ENCODE results near the gene MYO3B. TPM values are rescaled to one million over a fixed set of nuclear protein-coding genes. Genes with fewer than 3 reads are reported as not detected.

MYO3B gene
- total RNA-seq, 1 experiment from 2014 or later, result 0.52 TPM

GRCh38 chr2:170484552-170484951 lies 306.6 kb downstream of the MYO3B start:
- Histone ChIP-seq H3K4me3 (ENCODE audit: low read depth, low read length, poor library complexity, severe bottlenecking) (no peak overlapping the region), H3K36me3 (ENCODE audit: insufficient read depth, low read length, poor library complexity, severe bottlenecking) (no peaks in the 10 kb centered on the region), H3K27me3 (replicated peaks; ENCODE audit: insufficient read depth, low read depth, low read length, poor library complexity) (no peaks in the 10 kb centered on the region), H3K27ac (ENCODE audit: low read depth, low read length, poor library complexity, severe bottlenecking) (no peak overlapping the region), H3K9me3 (ENCODE audit: low read depth, low read length, poor library complexity, severe bottlenecking) (no peaks in the 10 kb centered on the region), H3K4me1 (ENCODE audit: insufficient read depth, low read length, poor library complexity, severe bottlenecking) (no peaks in the 10 kb centered on the region)
- POLR2A ChIA-PET (ENCODE audit: low non-redundant PET), result no interaction called here
- TF ChIP-seq, protein P1, sequence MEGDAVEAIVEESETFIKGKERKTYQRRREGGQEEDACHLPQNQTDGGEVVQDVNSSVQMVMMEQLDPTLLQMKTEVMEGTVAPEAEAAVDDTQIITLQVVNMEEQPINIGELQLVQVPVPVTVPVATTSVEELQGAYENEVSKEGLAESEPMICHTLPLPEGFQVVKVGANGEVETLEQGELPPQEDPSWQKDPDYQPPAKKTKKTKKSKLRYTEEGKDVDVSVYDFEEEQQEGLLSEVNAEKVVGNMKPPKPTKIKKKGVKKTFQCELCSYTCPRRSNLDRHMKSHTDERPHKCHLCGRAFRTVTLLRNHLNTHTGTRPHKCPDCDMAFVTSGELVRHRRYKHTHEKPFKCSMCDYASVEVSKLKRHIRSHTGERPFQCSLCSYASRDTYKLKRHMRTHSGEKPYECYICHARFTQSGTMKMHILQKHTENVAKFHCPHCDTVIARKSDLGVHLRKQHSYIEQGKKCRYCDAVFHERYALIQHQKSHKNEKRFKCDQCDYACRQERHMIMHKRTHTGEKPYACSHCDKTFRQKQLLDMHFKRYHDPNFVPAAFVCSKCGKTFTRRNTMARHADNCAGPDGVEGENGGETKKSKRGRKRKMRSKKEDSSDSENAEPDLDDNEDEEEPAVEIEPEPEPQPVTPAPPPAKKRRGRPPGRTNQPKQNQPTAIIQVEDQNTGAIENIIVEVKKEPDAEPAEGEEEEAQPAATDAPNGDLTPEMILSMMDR (conservative IDR thresholded peaks at IDR 0.05; ENCODE audit: low read depth, low read length), result no peak
- no peak for TF ChIP-seq EZH2 (IDR thresholded peaks at IDR 0.05; ENCODE audit: borderline replicate concordance, low read depth, low read length, poor library complexity, severe bottlenecking)
- no TSS peak for BruUV-seq (replicated peaks)
- CTCF ChIA-PET, result no interaction called here
- no peak for DNase-seq (ENCODE audit: low spot score)
- intact Hi-C loops (cut with micrococcal nuclease; ENCODE audit: unreplicated experiment), result no loop called here

DNA sequence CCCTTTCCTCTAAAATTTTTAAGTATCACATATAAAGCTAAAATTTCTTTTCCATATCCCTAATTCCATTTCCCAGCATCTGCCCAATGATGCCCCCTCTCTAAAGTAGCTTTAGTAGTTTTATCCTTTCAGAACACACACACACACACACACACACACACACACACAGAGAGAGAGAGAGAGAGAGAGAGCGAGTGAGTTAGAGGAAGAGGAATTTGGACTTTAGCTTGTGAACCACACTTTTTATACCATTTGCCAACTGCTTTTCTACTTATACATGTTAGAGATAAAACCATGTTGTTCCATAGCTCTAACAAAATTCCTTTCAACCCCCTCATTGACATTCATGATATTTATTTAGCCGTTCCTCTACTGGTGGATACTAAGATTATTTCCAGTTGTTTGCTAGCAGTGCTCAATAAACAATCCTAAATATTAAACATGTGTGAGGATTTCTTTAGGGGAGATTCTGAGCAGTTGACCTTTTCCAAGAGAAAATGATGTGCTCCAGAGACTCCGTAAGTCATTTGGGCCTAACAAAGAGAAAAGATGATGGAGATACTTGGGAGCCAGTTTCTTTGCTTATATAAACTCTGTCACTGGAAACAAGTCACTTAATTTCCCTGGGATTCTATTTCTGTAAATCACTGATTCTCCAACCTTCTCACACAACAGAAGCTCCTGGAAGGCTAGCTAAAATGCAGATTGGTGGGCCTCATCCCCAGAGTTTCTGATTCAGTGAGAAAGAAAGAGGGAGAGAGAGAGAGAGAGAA lies 307.5 kb downstream of the MYO3B start:
- DNase-seq (ENCODE audit: low spot score), result no peak
- ChIA-PET CTCF (interaction anchor here (0.7 kb wide), 1 partner anchor 58 kb away, joined by 10 read pairs; no protein-coding TSS in a partner anchor), POLR2A (ENCODE audit: low non-redundant PET) (no interaction called here)
- no peaks in the 10 kb centered on the region for H3K9me3 ChIP-seq (ENCODE audit: low read depth, low read length, poor library complexity, severe bottlenecking)
- H3K4me1 ChIP-seq (ENCODE audit: insufficient read depth, low read length, poor library complexity, severe bottlenecking), result no peaks in the 10 kb centered on the region
- H3K36me3 ChIP-seq (ENCODE audit: insufficient read depth, low read length, poor library complexity, severe bottlenecking), result no peaks in the 10 kb centered on the region
- H3K27ac ChIP-seq (ENCODE audit: low read depth, low read length, poor library complexity, severe bottlenecking), result no peak overlapping the region
- TF ChIP-seq, protein P1 (conservative IDR thresholded peaks at IDR 0.05; ENCODE audit: low read depth, low read length), result no peak
- no peak for TF ChIP-seq EZH2 (IDR thresholded peaks at IDR 0.05; ENCODE audit: borderline replicate concordance, low read depth, low read length, poor library complexity, severe bottlenecking)
- no TSS peak for BruUV-seq (replicated peaks)
- H3K4me3 ChIP-seq (ENCODE audit: low read depth, low read length, poor library complexity, severe bottlenecking), result no peak overlapping the region
- intact Hi-C loops (cut with micrococcal nuclease; ENCODE audit: unreplicated experiment), result no loop called here
- no peaks in the 10 kb centered on the region for H3K27me3 ChIP-seq (replicated peaks; ENCODE audit: insufficient read depth, low read depth, low read length, poor library complexity)

DNA sequence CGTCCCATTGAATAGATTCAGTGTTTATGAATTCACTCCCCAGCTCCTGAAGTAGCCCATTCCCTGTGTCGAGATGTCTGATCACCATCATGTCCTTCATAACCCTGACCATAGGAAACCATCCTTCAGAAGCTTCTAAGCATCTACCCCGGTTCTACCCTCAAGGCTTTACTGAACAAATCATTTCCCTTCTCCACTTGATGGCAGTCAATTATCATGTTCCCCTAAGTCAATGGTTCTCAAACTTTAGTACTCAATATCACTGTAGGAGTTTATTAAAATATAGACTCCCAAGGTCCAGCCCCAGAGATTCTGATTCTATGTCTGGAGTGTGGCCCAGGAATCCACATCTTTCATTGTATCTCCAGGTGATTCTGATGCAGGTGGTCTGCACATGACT lies 308.8 kb downstream of the MYO3B start:
- POLR2A ChIA-PET (ENCODE audit: low non-redundant PET), result no interaction called here
- H3K27ac ChIP-seq (ENCODE audit: low read depth, low read length, poor library complexity, severe bottlenecking), result no peak overlapping the region
- CTCF ChIA-PET, result no interaction called here
- H3K4me1 ChIP-seq (ENCODE audit: insufficient read depth, low read length, poor library complexity, severe bottlenecking), result no peaks in the 10 kb centered on the region
- H3K4me3 ChIP-seq (ENCODE audit: low read depth, low read length, poor library complexity, severe bottlenecking), result no peak overlapping the region
- BruUV-seq (replicated peaks), result no TSS peak
- no peaks in the 10 kb centered on the region for H3K36me3 ChIP-seq (ENCODE audit: insufficient read depth, low read length, poor library complexity, severe bottlenecking)
- no peaks in the 10 kb centered on the region for H3K9me3 ChIP-seq (ENCODE audit: low read depth, low read length, poor library complexity, severe bottlenecking)
- DNase-seq (ENCODE audit: low spot score), result no peak
- H3K27me3 ChIP-seq (replicated peaks; ENCODE audit: insufficient read depth, low read depth, low read length, poor library complexity), result no peaks in the 10 kb centered on the region
- no peak for TF ChIP-seq EZH2 (IDR thresholded peaks at IDR 0.05; ENCODE audit: borderline replicate concordance, low read depth, low read length, poor library complexity, severe bottlenecking)
- TF ChIP-seq, protein P1 (conservative IDR thresholded peaks at IDR 0.05; ENCODE audit: low read depth, low read length), result peak; percentile 30; the same call in 1 of the 2 replicates
- intact Hi-C loops (cut with micrococcal nuclease; ENCODE audit: unreplicated experiment), result no loop called here
